Stimulated activated CD8-positive, alpha-beta memory T cell treated with anti-CD3 and anti-CD28 coated beads, Interleukin-7, amount 100 ng/mL, for 48 hours (primary cell): ENCODE data around the gene RIC1.
"Not testable (repeated sequence)": the region's sequence is repeated elsewhere in the genome, so short reads cannot be mapped to it uniquely, and the experiment has no call there.

Experiments used
- DNase-seq, 2 donors: peaks; one replicate each; pipeline ENCODE4 v3.0.0-alpha.2; 2020; ENCODE audit warnings: low read depth in 1 of 2; ENCODE audit errors: extremely low read depth in 1 of 2

RIC1 gene

DNA sequence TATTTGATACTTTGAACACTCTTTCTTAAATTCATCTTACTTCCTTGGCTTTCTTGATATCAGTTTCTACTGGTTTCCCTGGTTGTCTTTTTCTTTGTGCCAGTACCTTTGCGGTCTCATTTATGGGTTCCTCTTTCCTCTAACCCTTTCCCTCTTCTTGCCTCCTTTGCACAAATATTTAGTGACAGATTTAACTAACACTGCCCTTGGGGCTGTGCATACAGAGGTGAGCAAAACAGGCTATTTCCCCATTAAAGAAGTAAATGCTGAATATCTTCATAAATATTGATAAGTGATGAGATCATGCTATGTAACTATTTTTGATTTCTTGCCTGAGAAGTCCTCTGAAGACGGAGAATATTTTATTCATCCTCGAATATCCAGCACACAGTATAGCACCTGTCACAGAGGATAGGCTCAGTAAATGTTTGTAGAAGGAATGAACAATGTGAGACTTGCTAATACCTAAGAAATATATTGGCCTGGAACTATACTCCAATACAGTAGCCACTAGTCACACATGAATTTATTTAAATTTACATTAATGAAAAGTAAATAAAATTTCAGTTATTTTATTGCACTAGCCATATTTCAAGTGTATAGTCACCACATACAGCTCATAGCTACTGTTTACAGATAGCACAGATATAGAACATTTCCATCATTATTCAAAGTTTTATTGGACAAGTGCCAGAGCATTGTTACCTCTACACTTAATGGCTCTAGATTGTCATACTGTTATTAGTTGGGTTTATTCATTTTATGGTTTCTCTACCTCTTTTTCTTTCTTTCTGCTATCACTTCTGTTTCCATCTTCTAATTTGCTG is 90.4 kb downstream of the RIC1 start:
- no peak for DNase-seq

DNA sequence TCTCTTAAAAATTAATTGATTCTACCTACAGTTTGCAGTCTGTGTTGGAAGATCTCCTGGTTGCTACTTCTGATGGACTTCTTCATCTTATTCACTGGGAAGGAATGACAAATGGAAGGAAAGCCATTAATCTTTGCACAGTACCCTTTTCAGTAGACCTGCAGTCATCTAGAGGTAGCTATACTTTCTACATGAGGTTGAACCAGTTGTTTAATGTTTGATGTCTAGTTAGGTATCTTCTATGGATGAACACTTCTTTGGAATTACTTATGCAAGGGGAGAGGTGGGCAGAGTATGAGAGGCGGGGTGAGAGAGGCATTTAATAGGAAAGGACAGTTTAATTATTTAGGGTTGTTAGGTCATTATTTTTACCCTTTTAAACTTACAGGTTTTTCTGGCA is 91.2 kb downstream of the RIC1 start:
- no peak for DNase-seq

DNA sequence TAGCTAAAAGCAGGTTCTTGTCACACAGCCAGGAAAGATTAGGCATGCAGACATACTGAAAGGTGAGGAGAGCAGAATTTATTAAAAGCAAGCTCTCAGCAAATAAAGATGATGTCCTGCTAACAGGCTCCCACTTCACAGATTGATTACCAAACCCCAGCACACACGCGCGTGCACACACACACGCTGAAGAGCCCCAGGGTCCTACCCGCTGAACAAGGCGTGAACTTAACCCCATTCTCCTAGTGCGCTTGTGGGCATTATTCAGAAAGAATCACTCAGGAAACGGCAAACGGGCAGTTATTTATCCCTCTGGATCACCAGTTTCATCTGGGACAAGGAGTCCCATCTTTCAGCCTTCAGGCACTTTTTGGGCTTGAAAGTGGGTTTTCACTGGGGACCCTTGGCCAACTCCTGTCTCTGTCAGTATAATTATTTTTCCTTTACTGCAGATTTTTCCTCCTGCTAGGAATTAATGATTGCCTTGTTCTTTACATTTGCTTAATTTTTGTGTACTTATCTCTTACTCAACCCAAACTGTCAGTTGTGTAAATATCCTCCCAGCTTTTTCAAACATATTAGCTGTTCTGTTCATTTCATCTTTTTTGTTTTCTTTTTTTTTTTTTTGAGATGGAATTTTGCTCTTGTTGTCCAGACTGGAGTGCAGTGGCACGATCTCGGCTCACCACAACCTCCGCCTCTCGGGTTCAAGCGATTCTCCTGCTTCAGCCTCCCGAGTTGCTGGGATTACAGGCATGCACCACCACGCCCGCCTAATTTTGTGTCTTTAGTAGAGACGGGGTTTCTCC is 92.6 kb downstream of the RIC1 start:
- DNase-seq = no peak

DNA sequence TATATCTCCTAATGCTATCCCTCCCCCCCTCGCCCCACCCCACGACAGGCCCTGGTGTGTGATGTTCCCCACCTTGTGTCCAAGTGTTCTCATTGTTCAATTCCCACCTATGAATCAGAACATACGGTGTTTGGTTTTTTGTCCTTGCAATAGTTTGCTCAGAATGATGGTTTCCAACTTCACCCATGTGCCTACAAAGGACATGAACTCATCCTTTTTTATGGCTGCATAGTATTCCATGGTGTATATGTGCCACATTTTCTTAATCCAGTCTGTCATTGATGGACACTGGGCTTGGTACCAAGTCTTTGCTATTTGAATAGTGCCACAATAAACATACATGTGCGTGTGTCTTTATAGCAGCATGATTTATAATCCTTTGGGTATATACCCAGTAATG is 93.8 kb downstream of the RIC1 start:
- not testable (repeated sequence) for DNase-seq

DNA sequence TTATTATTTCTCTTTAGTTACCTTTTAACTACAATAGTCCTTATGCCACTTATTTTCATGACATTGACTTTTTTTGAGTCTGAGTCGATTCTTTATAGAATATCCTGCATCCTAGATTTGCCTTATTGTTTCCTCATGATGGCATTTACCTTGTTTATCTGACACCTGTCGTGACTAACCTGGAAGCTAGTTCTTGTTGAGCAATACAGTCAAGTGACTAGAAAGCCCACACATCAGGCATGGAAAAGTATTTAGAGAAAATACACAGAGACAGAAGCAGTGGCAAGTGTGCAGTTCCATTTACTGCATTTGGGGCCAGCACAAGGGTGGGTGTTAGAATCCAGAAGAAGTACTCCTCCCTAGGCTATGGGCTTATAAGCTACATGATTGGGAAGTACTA is 106.2 kb downstream of the RIC1 start:
- DNase-seq = no peak

DNA sequence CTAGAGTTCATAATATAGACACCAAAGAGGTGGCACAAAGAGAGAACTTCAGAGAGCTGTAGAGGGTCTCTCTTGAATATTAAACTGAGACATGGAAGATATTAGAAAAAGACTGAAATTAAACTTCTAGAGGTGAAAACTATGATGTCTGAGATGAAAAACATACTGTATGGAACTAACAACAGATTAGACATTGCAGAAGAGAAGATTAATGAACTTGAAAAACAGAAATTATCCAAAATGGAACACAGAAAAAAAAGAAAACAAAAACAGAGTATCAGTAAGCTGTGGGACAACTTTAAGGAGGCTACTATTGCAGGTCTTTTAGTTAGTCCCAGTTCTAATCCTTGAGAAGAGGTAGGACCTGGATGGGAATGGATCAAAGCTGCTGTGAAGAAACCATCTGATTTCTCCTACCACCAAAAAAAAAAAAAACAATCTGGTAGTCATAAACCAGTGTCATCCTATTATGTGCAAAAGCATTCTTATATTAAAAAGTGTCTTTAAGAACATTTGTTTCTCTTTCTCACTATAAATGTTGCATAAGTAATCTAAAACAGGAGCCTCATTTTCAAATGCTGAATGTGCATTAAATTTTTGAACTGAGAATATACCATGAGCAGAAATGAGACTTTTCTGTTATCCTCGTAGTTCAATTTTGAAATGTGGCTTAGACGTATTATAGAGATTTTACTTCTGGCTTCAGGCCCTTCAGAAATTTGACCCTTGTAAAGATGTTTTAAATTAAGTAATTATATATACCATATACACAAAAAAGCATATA is 107.8 kb downstream of the RIC1 start:
- no peak for DNase-seq

DNA sequence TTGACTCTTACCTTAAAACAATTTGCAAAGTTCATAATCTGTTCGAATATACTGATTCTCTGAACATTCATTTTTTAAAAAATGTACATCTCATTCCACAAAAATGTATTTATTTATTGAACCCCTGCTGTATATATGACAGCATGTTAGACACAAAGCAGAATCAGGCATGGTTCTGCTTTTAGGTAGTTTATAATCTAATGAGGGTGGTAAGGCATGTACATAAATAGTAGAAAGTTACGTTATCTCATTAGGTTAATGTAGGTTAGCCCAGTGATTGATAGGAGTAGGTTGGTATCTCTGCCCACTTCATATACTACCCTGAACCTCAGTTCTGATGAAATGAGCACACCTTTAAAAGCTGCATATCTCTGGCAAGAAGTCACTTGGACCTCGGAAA is 114.2 kb downstream of the RIC1 start:
- DNase-seq = no peak

DNA sequence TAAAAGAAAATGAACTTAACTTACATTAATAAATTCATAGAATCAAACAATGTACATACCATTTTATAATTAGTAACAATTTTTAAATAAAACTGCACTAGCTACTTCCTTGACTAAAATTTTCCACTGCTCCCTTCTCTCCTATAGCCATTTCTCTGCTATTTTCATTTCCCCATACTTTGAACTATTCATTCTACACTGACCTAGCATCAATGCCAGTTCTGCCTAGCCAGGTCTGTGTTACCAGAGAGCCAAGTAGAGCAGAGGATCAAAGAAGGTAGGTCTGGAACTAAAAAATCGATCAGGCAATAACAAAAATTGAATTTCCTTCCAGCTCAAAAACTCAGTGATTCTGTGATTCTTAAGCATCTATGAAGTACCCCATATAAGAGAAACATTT is 119.5 kb downstream of the RIC1 start:
- no peak for DNase-seq

DNA sequence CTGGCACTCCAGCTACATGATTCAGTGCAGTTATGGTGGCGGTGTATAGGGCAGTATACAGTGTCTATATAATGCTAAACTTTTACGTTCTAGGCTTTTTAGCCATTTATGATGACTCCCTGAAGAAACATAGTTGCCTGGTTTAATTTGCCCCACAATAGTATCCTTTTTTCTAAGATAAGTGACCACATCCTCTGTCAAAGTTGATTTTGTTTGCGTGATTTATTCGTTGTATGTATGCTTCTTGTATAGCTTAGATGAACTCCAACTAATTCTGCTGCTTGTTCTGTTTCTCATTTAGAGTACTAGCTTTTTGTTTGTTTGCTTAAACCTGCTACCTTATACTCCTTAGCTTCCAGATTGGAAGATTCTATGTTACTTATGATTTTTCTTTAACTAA is 120.4 kb downstream of the RIC1 start:
- DNase-seq = no peak

DNA sequence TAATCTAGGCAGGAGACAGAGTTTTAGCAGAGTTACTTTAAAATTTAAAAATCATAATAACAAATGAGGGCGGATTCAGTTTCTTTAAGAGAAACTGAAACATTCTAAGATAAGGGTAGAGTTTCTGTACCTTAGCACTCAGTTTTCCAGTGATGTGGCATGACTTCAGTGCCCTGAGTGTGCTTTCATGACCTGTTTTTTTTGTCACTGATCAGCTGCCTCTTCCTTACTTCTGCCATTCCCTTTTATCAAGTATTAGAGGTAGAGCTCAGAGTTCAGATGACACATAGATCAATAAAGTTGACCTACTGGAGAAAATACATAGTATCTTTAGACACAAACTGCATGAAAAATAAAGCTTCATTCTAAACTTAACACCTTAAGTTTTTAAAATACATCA is 121.7 kb downstream of the RIC1 start:
- no peak for DNase-seq

DNA sequence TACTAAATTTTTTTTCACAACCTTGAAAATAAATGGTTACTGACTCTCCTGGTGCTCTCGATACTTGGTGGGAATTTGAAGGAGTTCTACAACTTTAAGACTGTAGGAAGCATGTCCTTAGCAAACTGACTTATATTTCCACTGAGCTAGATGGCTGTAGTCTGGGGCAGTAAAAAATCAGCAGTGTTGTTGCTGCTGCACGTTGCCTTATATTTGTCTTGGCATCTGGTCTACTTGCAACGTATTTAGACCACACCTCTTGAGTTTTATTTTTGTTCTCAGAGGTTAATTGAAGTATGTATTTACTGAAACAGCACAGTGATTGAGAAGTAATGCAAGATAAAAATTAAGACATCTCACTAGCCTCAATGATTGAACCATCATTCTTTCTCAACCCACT is 127.7 kb downstream of the RIC1 start:
- no peak for DNase-seq

DNA sequence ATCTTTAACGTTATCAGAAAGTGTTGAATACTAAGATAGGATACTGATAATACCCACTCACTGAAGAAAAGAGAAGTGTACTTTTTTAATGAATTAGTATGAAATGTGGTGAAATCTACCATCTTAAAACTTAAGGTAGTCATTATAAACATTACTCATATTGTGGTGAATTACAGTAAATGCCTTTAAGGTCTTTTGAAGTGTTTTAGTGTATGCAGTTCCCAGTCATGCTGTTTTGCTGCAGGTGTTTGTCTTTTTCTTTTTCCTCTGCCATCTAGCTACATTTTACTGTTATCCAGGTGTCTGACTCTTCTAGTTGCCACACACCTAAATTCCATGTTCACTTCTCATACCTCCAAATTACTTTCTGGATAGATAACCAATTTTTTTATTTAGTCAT is 131.4 kb downstream of the RIC1 start:
- no peak for DNase-seq

DNA sequence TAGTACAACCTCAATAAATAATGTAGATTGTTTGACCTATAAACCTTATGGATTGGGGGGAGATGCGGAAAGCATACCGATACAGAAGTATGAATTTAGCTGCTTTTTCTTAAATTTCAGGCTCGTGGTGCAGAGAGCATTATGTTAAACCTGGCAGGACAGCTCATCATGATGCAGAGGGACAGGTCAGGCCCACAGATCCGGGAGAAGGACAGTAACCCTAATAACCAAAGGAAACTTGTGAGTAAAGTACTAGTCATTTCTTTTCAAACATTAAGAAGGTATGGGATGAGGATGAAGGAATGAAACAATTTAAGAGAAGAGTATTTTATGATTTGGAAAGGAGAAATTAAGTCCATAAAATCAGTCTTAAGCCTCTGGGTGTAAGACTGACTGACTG is 133.5 kb downstream of the RIC1 start:
- DNase-seq = no peak

DNA sequence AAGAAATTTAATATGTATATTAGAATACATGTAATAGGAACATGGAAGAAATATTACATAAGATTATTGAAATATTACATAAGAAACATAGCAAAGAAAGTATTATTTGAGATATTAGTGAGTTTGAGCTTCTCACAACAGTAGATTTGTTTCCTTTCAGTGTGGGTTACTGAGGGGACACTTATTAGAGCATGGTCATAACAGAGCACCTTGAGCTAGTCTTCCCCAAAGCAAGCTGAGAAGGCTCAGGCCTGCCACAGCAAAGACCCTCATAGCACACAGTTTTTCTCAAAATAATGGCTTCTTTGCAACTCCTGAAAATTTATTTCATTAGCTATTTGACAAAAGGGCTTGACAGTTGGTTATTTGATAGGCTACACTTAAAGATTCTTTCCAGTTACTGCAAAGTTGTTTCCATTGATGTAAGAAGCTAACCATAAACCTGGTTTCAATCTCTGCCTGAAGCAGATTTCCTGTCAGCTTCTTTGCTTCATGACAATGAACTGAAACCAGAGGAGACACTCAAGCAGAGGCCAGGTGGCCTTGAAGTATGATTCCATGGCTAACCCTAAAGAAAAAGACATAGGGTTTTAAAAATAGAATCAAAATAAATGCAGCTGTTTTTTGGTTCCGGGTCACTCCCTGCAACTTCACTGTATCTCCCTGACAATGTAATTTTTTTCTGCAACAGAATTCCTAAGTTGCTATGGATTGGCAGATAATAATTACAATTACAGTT is 135.4 kb downstream of the RIC1 start:
- DNase-seq = no peak

DNA sequence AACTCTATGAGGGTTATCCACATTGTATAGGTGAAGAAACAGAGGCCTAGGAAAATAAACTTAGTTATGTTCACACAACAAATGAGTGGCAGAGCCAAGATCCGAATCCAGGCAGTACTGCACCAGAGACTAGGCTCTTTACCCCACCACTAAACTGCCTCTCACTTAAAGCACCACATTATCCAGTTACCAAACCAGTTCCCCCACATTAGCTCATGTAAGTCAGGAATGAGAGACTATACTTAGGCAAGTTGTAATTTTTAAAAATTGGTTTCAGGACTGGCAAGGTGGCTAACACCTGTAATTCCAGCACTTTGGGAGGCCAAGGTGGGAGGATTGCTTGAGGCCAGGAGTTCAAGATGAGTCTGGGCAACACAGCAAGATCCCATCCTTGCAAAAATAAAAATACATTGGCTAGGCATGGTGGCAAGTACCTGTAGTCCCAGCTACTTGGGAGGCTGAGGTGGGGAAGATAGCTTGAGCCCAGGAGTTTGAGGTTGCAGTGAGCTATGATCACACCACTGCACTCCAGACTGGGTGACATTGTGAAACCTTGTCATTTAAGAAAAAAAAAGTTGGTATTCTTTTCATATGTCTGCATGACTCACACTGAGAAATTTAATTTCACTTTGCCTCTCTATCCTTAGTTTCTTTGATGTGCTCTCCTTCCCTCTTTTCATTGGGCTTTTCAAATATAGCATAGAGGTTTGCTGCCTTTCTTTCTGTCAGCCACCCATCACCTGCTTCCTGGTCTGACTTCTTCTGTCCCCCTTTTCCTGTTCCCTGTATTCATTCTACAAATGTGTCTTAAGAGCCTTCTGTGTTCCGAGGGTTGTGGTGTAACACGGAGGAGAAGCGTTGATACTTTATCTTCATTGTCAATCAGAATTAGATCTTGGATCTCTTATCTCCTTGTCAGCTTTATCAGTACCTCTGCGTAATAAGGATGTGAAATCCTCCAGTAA is 139.3 kb downstream of the RIC1 start:
- DNase-seq = no peak

DNA sequence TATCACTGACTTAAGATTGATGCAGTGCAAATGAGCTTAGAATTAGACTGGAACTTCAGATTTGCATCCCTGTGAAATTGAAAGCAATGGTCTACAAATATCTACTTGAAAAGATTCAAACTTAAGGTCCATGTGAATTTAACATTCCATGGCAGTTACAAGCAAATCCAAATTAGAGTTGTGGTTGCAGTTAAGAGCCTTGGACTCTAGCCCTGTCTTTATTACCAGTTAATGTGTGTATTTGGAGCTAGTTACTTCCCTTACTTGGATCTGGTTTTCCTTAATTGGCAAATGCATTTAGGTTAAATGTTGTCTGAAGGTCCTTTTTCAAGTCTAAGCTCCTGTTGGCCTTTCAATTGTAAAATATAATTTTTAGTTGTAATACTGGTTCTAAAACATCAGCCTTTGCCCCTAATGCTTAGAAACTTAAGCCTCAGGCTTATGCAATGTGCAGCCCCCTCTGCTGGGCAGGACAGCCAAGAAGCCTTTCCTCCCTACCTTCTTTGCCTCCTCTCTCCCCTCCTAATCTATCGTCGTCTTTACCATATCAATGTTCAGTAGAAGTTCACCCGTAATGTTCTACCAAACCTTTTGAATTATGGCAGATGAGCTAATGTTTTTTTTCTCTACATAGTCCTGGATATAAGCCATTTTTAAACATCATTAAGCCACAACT is 144.6 kb downstream of the RIC1 start:
- DNase-seq = no peak

DNA sequence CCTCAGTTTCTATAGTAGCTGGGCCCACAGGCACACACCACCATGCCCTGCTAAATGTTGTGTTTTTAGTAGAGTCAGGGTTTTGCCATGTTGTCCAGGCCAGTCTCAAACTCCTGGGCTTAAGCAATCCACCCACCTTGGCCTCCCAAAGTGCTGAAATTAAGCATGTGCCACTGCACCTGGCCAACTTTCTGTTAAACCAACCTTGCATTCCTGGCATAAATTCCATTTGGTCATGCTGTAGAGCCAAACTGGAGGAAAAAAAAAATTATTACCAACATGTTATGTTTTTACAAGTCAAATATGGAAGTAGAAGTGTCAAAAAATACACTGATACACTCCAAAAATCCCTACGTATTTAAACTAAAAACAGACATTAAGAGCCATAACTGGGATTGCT is 149.9 kb downstream of the RIC1 start:
- no peak for DNase-seq

DNA sequence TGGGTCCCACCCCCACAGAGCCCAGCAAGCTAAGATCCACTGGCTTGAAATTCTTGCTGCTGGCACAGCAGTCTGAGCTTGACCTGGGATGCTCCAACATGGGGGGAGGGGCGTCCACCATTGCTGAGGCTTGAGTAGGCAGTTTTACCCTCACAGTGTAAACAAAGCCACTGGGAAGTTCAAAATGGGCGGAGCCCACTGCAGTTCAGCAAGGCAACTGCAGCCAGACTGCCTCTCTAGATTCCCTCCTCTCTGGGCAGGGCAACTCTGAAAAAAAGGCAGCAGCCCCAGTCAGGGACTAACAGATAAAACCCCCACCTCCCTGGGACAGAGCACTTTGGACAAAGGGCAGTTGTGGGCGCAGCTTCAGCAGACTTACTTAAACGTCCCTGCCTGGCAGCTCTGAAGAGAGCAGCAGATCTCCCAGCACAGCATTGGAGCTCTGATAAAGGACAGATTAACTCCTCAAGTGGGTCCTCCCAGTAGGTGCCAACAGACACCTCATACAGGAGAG is 150.9 kb downstream of the RIC1 start:
- not testable (repeated sequence) for DNase-seq

DNA sequence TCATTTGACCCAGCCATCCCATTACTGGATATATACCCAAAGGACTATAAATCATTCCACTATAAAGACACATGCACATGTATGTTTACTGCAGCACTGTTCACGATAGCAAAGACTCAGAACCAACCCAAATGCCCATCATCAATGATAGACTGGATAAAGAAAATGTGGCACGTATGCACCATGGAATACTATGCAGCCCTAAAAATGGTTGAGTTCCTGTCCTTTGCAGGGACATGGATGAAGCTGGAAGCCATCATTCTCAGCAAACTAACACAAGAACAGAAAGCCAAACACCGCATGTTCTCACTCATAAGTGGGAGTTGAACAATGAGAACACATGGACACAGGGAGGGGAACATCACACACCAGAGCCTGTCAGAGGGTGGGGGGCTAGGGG is 154.5 kb downstream of the RIC1 start:
- not testable (repeated sequence) for DNase-seq
